Thoracic aorta endothelial cell (primary cell): Measurements from ENCODE around the gene ADAM30. TPM values are rescaled to one million over a fixed set of nuclear protein-coding genes. Genes with fewer than 3 reads are reported as not detected.

Experiments used
- total RNA-seq: library from RNA; depleted of rRNA; stranded (reverse); fragments of >200 nt; gene quantifications from 2 replicates; pipeline ENCODE4 v1.2.3, GENCODE V29; 2012

Gene ADAM30
- not detected in 2 replicates for total RNA-seq

DNA sequence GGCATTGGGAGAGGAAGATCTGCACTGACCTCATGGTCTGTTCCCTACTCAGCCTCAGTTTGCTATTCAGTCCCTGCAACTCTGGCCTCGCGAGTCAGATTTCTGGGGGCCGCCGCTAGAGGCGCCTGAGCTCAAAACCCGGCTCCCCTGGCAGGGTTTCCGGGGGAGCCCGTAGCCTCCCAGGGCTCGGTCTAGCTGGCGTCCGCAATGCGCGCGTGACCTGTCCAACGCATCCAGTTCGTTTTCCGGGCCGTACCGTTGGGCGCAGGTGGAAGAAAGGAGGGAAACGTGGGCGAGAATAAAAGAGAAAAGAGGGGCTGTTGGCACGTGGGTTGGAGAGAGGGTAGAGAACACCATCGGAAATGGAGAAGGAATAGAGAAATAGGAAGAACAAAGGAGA lies at the start of gene ADAM30:
Gene ADAM30, minus strand, starts transcription at position 213 of the 400 bp plus-strand sequence. Its CDS starts 179 bp downstream, at position 34.

Other genes starting within 250 kb of the ADAM30 start
- gene ZNF697, start 248.2 kb downstream of the ADAM30 start, total RNA-seq, result 18.0 and 22.2 TPM in 2 replicates
- gene PHGDH, start 184.6 kb downstream of the ADAM30 start, total RNA-seq, result 15.5 and 28.6 TPM in 2 replicates
- gene HMGCS2, start 127.6 kb downstream of the ADAM30 start, total RNA-seq, result not detected in 2 replicates
- not detected in 2 replicates for gene REG4, start 85.1 kb downstream of the ADAM30 start, total RNA-seq
- gene NOTCH2, start 173.1 kb upstream of the ADAM30 start, total RNA-seq, result 62.8 and 71.2 TPM in 2 replicates